Fibroblast of lung (primary cell): ENCODE data around the gene PDZD4.

Source experiments
- EZH2 ChIP-seq: IDR thresholded peaks from 2 replicates; pipeline ENCODE4 v1.5.1; 2012; ENCODE audit warnings: low read length, control low read depth, mild to moderate bottlenecking; ENCODE audit errors: missing control alignments
- TF ChIP-seq, protein P1 (sequence below), 2 donors: IDR thresholded peaks in 1 of 2; conservative IDR thresholded peaks in 1 of 2; 1 replicate in 1 of 2; 2 replicates in 1 of 2; pipeline ENCODE4 v1.5.1; 2011 to 2012; ENCODE audit warnings: low read length in 2 of 2, control low read depth in 1 of 2, inconsistent platforms in 1 of 2, low read depth in 1 of 2, mild to moderate bottlenecking in 1 of 2

DNA sequence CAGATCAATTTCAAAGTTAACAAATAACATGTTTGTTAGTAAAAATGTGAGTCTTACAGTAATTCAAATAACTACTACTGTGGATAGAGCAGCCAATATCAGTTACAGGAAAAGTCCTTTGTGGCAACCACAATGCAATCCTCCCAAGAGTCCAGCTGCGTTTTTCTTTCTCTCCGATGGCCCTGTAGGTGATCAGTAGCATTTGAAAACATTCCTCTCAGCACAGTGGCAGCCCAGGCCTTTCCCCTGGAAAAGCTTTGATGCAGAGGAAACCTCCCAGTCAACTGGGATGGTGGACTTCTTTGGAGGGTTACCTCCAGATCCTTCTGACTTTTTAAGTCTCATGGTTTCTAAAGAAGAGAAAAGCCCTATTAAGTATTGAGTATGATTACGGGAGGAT is 18.0 kb upstream of the PDZD4 start:
- TF ChIP-seq, protein P1, sequence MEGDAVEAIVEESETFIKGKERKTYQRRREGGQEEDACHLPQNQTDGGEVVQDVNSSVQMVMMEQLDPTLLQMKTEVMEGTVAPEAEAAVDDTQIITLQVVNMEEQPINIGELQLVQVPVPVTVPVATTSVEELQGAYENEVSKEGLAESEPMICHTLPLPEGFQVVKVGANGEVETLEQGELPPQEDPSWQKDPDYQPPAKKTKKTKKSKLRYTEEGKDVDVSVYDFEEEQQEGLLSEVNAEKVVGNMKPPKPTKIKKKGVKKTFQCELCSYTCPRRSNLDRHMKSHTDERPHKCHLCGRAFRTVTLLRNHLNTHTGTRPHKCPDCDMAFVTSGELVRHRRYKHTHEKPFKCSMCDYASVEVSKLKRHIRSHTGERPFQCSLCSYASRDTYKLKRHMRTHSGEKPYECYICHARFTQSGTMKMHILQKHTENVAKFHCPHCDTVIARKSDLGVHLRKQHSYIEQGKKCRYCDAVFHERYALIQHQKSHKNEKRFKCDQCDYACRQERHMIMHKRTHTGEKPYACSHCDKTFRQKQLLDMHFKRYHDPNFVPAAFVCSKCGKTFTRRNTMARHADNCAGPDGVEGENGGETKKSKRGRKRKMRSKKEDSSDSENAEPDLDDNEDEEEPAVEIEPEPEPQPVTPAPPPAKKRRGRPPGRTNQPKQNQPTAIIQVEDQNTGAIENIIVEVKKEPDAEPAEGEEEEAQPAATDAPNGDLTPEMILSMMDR (conservative IDR thresholded peaks at IDR 0.05 in 1 of 2, IDR thresholded peaks at IDR 0.05 in 1 of 2; ENCODE audit: low read depth in 1 of 2, low read length in 2 of 2): no peak
- TF ChIP-seq EZH2: no peak
